GM12874 (cell line): ENCODE measurements around the gene FAM110C.

Experiments
- TF ChIP-seq, protein P1 (sequence below): IDR thresholded peaks from 2 replicates; pipeline ENCODE4 v1.5.1; 2011; ENCODE audit warnings: low read depth, mild to moderate bottlenecking, control low read depth, low read length, moderate library complexity; ENCODE audit not compliant: insufficient read depth

FAM110C gene

DNA sequence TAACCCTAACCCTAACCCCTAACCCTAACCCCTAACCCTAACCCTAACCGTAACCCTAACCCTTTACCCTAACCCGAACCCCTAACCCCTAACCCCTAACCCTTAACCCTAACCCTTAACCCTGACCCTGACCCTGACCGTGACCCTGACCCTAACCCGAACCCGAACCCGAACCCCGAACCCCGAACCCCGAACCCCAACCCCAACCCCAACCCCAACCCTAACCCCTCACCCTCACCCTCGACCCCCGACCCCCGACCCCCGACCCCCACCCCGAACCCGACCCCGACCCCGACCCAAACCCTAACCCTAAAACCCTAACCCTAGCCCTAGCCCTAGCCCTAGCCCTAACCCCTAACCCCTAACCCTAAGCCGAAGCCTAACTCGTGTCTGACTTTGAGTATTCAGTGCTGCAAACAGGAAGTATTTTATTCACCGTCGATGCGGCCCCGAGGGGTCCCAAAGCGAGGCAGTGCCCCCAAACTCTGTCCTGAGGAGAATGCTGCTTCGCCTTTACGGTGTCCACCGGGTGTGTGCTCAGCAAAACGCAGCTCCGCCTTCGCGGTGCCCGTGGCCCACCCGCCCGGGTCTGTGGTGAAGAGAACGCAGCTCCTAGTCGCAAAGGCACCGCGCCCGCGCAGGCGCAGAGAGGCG, 36.0 kb downstream of the FAM110C start:
- TF ChIP-seq, protein P1, sequence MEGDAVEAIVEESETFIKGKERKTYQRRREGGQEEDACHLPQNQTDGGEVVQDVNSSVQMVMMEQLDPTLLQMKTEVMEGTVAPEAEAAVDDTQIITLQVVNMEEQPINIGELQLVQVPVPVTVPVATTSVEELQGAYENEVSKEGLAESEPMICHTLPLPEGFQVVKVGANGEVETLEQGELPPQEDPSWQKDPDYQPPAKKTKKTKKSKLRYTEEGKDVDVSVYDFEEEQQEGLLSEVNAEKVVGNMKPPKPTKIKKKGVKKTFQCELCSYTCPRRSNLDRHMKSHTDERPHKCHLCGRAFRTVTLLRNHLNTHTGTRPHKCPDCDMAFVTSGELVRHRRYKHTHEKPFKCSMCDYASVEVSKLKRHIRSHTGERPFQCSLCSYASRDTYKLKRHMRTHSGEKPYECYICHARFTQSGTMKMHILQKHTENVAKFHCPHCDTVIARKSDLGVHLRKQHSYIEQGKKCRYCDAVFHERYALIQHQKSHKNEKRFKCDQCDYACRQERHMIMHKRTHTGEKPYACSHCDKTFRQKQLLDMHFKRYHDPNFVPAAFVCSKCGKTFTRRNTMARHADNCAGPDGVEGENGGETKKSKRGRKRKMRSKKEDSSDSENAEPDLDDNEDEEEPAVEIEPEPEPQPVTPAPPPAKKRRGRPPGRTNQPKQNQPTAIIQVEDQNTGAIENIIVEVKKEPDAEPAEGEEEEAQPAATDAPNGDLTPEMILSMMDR: no peak
